NCI-H510A (cell line): ENCODE measurements around the gene DRAXIN.

Experiments used
- DNase-seq: peaks from one replicate; lab custom pipeline; 2025; lab: John Stamatoyannopoulos, UW

DRAXIN gene

GRCh38 chr1:11736746-11737639, 45.5 kb downstream of the DRAXIN start:
- DNase-seq: peak; percentile 46

GRCh38 chr1:11738096-11738495, 46.6 kb downstream of the DRAXIN start:
- no peak for DNase-seq

DNA sequence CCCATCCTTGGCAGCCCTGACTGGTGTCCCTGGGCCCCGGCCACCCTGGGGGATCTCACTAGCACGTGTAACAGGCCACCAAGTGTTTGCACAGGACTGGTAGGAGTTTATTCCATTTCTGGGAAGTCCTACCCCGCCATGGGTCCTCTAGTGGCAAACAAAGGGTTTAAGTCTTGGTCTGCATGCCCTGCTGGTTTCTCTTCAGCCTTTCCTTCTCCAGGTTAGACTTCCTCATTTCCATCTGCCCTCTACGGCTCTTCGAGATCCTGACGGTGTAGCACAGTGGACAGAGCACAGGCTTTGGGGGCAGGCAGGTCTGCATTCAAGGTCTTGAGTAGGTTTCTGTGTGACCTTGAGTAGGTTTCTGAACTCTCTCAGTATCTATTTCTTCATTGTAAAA, 47.3 kb downstream of the DRAXIN start:
- no peak for DNase-seq

GRCh38 chr1:11740258-11741192, 49.0 kb downstream of the DRAXIN start:
- DNase-seq: no peak

GRCh38 chr1:11741482-11741881, 50.0 kb downstream of the DRAXIN start:
- no peak for DNase-seq

GRCh38 chr1:11741919-11742558, 50.5 kb downstream of the DRAXIN start:
- no peak for DNase-seq

GRCh38 chr1:11744287-11744686, 52.8 kb downstream of the DRAXIN start:
- no peak for DNase-seq

GRCh38 chr1:11746092-11746491, 54.6 kb downstream of the DRAXIN start:
- no peak for DNase-seq

GRCh38 chr1:11746795-11747487, 55.4 kb downstream of the DRAXIN start:
- DNase-seq: no peak

DNA sequence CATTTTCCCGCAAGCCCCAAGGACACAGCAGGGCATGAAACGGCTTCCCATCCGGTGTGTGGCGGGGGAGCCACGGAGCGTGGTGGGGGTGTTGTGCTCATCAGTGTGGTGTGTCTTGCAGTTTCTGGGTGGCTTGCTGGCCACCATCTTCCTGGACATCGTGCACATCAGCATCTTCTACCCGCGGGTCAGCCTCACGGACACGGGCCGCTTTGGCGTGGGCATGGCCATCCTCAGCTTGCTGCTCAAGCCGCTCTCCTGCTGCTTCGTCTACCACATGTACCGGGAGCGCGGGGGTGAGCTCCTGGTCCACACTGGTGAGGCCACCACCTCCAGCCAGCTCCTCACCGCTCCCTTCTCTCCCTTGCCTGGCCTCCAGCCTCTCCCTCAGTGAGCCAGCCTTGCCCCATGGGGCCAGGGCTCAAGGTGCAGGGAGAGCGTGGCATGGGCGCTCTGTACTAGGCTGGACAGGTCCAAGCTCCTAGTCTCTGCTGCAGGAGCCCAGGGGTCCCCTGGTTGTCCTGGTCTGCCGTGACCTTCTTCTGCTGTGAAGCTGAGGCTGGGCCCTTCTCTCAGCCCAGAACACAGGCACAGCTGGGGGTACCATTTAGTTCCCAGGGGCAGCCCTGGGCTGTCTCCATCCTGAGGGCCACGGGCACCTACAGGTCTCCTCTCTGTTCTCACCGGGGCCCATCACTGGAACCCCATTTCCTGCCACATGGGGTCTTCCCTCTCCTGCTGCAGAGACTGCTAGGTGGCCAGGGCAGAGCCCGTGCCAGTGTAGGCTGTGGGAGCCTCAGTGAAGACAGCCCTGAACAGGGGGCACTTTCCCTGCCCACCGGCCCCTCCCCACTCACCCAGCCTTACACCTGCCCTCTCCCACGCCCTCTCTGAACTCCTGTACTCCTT, 57.0 kb downstream of the DRAXIN start:
- DNase-seq: no peak

DNA sequence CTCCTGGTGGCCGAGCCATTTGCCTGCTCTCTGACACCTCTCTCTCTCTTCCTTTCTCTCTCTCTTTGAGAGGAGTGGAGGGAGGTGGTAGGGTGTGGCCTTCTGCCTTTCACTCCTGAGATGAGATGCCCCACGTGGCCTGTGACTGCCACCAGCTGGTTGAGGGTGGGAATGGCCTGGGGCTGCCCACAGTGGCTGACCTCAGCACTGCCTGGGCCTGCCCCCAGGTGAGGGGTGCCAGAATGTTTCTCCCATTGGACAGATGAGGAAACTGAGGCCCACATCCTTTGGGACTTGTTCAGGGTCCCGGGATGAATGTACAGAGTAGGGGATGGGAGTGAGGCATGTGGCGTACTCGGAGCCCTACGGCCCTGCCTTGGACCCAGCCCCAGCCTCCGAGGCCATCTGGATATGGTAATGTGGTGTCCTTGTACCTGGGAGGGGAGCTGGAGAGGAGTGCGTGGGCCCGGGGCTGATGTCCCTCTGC, 57.7 kb downstream of the DRAXIN start:
- DNase-seq: no peak

- no peak for DNase-seq
Measured at GRCh38 chr1:11749996-11750395, 58.5 kb downstream of the DRAXIN start.

DNA sequence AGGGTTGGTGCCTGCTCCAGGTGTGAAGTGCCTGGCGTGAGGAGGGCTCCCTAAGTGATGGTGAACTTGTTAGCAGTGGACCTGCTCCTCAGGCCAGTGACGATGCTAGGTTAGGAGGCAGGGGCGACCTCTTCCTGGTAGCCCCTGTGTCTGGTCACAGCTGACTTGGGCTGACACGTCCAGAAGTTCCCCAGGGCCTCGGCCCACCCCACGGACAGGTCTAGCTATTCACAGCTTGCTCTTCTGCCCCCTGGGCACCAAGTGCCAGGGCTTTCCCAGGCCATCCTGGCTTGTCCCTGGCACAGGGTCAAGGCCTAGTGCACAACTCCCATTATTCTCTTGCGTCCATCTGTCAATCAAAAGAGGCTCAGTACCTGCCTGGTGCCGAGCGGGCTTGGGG, 59.6 kb downstream of the DRAXIN start:
- DNase-seq: no peak

GRCh38 chr1:11752359-11753088, 61.0 kb downstream of the DRAXIN start:
- no peak for DNase-seq

- no peak for DNase-seq
Measured at GRCh38 chr1:11753555-11754208, 62.2 kb downstream of the DRAXIN start.

DNA sequence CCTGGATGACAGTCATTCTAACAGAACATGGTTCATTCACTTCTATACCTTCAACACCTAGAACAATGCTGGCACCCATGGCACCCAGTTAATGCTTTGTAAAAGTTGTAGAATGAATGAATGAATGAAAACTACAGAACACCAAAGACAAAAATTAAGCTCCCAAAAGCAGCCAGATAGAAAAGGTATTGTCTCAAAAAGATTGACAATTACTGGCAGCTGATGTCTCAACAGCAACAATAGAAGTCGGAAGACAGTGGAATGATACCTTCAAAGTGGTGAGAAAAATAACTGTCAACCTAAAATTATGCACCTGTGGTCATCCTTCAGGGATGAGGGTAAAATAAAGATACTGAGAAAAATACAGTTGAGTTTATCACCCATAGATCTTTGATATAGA, 65.5 kb downstream of the DRAXIN start:
- DNase-seq: no peak

- DNase-seq: no peak
Measured at GRCh38 chr1:11759791-11760190, 68.3 kb downstream of the DRAXIN start.

- no peak for DNase-seq
Measured at GRCh38 chr1:11761285-11761684, 69.8 kb downstream of the DRAXIN start.

DNA sequence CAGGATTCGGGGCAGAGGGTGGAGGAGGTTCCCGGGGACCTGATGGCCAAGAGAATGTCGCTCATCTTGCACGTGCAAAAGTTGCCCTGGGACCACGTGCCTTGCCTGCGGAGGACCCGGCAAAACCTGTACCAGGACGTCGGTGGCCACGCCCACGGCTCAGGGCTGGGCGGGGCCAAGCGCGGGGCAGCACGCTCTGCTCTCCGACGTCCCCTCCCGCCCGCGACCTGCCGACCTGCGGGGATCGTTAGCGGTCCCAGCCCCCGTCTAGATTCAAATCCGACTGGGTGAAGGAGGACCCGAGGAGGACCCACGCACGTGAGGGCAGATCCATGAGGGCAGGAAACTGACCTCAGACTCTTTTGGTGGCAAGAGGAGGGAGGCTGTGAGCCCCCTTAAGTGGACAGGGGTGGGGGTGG, 70.5 kb downstream of the DRAXIN start, which contains the start of gene C1orf167:
Gene C1orf167, plus strand, starts transcription at position 206 of the 419 bp plus-strand sequence. CDS start 2,208 bp downstream, outside the sequence.
- DNase-seq: no peak
